ENCODE measurements around the gene TMEM139. TPM values are rescaled to one million over a fixed set of nuclear protein-coding genes. Genes with fewer than 3 reads are reported as not detected.

The TMEM139 gene
- total RNA-seq, 1 donor from 2014 or later = not detected

GRCh38 chr7:143305423-143306070 lies 20.8 kb downstream of the TMEM139 start:
- peaks cover 74% of the 10 kb centered on the region for H3K36me3 Mint-ChIP-seq (ENCODE audit: unreplicated experiment)
- no peaks in the 10 kb centered on the region for H3K9me3 Mint-ChIP-seq (ENCODE audit: unreplicated experiment)
- DNase-seq (ENCODE audit: extremely low spot score, unreplicated experiment) = no peak
- H3K4me1 Mint-ChIP-seq (ENCODE audit: unreplicated experiment) = no peaks in the 10 kb centered on the region
- peak; percentile 69 for TF ChIP-seq CTCF (IDR thresholded peaks at IDR 0.05)
- no peak overlapping the region for H3K27ac Mint-ChIP-seq (ENCODE audit: unreplicated experiment)
- H3K27me3 Mint-ChIP-seq (ENCODE audit: unreplicated experiment) = no peaks in the 10 kb centered on the region
- H3K4me3 Mint-ChIP-seq (ENCODE audit: unreplicated experiment) = no peak overlapping the region

DNA sequence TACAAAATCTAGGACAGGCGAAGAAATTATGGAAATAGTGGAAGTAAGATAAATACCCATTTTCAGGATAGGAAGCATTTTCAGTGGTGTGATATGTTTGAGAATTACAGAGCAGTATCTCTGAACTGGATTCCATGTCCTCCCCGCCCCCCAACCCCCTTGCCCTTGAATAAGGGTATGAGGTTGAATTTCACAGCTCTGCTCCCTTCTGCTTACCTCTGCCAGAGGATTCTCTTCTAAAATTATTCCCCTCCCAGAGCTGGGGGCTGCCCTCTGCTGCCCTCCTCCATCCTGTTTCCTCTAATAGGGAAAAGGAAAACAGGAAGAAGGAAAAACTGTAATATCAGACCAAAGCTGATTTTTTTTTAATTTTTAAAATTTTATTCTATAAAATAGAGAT lies 23.9 kb downstream of the TMEM139 start:
- no peak for DNase-seq (ENCODE audit: extremely low spot score, unreplicated experiment)
- Mint-ChIP-seq H3K9me3 (ENCODE audit: unreplicated experiment) (no peaks in the 10 kb centered on the region), H3K4me1 (ENCODE audit: unreplicated experiment) (no peaks in the 10 kb centered on the region), H3K4me3 (ENCODE audit: unreplicated experiment) (no peak overlapping the region), H3K27me3 (ENCODE audit: unreplicated experiment) (no peaks in the 10 kb centered on the region), H3K27ac (ENCODE audit: unreplicated experiment) (no peak overlapping the region), H3K36me3 (ENCODE audit: unreplicated experiment) (peaks cover 48% of the 10 kb centered on the region)
- TF ChIP-seq CTCF (IDR thresholded peaks at IDR 0.05) = no peak

DNA sequence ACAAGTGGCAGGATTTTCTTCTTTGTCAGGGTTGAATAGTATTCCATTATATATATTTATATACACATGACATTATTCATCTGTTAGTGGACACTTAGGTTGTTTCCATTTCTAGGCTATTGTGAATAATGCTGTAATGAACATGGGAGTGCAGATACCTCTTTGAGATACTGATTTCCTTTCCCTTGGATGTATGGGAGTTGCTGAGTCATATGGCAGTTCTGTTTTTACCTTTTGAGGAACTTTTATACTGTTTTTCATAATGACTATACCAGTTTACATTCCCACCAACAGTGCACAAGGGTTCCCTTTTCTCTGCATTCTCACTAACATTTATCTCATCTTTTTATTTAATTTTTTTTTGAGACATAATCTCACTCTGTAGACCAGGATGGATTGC lies 29.4 kb downstream of the TMEM139 start:
- Mint-ChIP-seq H3K27ac (ENCODE audit: unreplicated experiment) (no peak overlapping the region), H3K4me3 (ENCODE audit: unreplicated experiment) (no peak overlapping the region), H3K27me3 (ENCODE audit: unreplicated experiment) (no peaks in the 10 kb centered on the region), H3K4me1 (ENCODE audit: unreplicated experiment) (peaks cover 25% of the 10 kb centered on the region), H3K9me3 (ENCODE audit: unreplicated experiment) (no peaks in the 10 kb centered on the region), H3K36me3 (ENCODE audit: unreplicated experiment) (peaks cover 5% of the 10 kb centered on the region)
- no peak for DNase-seq (ENCODE audit: extremely low spot score, unreplicated experiment)
- no peak for TF ChIP-seq CTCF (IDR thresholded peaks at IDR 0.05)

- H3K27ac Mint-ChIP-seq (ENCODE audit: unreplicated experiment) = no peak within 1 kb of the TSS
- H3K27me3 Mint-ChIP-seq (ENCODE audit: unreplicated experiment) = no peaks in the 10 kb centered on the region
- H3K4me1 Mint-ChIP-seq (ENCODE audit: unreplicated experiment) = peaks cover 34% of the 10 kb centered on the region
- DNase-seq (ENCODE audit: extremely low spot score, unreplicated experiment) = no peak
- no peak for TF ChIP-seq CTCF (IDR thresholded peaks at IDR 0.05)
- H3K36me3 Mint-ChIP-seq (ENCODE audit: unreplicated experiment) = no peaks in the 10 kb centered on the region
- no peaks in the 10 kb centered on the region for H3K9me3 Mint-ChIP-seq (ENCODE audit: unreplicated experiment)
- no peak within 1 kb of the TSS for H3K4me3 Mint-ChIP-seq (ENCODE audit: unreplicated experiment)
Observed at GRCh38 chr7:143315776-143316175, 31.0 kb downstream of the TMEM139 start, which contains the start of gene CLCN1. CLCN1 (plus strand) TSS chr7:143316111; CDS start chr7:143316213, 102 bp downstream.

GRCh38 chr7:143316492-143316891 lies 31.7 kb downstream of the TMEM139 start:
- Mint-ChIP-seq H3K36me3 (ENCODE audit: unreplicated experiment) (no peaks in the 10 kb centered on the region), H3K9me3 (ENCODE audit: unreplicated experiment) (no peaks in the 10 kb centered on the region), H3K27ac (ENCODE audit: unreplicated experiment) (no peak overlapping the region), H3K27me3 (ENCODE audit: unreplicated experiment) (no peaks in the 10 kb centered on the region), H3K4me3 (ENCODE audit: unreplicated experiment) (no peak overlapping the region), H3K4me1 (ENCODE audit: unreplicated experiment) (peaks cover 34% of the 10 kb centered on the region)
- TF ChIP-seq CTCF (IDR thresholded peaks at IDR 0.05) = no peak
- DNase-seq (ENCODE audit: extremely low spot score, unreplicated experiment) = no peak
